ENCODE measurements around the gene TP53BP2.

TP53BP2 gene

DNA sequence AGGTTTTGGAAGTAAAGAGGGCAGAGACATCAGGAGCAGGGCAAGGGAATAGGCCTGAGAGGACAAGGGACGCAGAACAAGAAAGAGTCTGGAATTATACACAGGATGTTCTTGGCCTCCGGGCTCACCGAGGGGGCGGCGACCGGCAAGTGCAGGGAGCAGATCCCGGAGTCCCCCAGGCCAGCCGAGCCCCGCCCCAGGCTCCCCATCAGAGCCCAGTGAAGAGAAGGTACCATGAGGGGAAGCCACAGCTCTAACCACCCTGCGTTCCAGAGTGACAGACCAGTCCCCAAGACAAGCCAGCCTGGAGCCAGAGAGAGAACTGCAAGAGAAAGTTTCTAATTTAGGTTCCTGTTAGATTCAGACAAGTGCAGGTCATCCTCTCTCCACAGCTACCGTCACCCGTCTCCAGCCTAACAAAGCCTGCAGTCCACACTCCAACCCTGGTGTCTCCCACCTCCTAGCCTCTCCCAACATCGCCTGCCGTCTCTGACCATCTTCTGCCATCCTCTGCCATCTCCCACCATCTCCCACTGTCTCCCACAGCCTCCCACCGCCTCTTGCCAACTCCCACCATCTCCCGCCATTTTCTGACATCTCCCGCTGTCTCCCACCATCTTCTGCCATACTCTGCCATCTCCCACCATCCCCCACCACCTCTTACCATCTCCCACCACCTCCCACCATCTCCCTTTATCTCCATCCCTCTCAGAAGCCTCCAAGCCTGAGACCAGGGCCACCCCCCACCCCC lies 90.9 kb downstream of the TP53BP2 start:
- Histone ChIP-seq H3K4me3 (IDR thresholded peaks at IDR 0.05; ENCODE audit: insufficient read depth, low read depth, low read length) (no peak overlapping the region), H3K27me3 (ENCODE audit: insufficient read depth, low read depth) (no peaks in the 10 kb centered on the region), H3K79me2 (ENCODE audit: insufficient read depth, low read depth) (no peaks in the 10 kb centered on the region), H3K4me2 (no peak overlapping the region), H3K27ac (no peak overlapping the region), H4K20me1 (ENCODE audit: insufficient read depth) (no peaks in the 10 kb centered on the region), H3K36me3 (ENCODE audit: insufficient read depth) (no peaks in the 10 kb centered on the region), H3K4me1 (ENCODE audit: low read depth, poor library complexity, severe bottlenecking) (no peaks in the 10 kb centered on the region), H2AFZ (ENCODE audit: low read depth) (no peak overlapping the region), H3K9ac (no peak overlapping the region)
- TF ChIP-seq, protein P1, sequence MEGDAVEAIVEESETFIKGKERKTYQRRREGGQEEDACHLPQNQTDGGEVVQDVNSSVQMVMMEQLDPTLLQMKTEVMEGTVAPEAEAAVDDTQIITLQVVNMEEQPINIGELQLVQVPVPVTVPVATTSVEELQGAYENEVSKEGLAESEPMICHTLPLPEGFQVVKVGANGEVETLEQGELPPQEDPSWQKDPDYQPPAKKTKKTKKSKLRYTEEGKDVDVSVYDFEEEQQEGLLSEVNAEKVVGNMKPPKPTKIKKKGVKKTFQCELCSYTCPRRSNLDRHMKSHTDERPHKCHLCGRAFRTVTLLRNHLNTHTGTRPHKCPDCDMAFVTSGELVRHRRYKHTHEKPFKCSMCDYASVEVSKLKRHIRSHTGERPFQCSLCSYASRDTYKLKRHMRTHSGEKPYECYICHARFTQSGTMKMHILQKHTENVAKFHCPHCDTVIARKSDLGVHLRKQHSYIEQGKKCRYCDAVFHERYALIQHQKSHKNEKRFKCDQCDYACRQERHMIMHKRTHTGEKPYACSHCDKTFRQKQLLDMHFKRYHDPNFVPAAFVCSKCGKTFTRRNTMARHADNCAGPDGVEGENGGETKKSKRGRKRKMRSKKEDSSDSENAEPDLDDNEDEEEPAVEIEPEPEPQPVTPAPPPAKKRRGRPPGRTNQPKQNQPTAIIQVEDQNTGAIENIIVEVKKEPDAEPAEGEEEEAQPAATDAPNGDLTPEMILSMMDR (conservative IDR thresholded peaks at IDR 0.05; ENCODE audit: low read depth, low read length) = no peak

DNA sequence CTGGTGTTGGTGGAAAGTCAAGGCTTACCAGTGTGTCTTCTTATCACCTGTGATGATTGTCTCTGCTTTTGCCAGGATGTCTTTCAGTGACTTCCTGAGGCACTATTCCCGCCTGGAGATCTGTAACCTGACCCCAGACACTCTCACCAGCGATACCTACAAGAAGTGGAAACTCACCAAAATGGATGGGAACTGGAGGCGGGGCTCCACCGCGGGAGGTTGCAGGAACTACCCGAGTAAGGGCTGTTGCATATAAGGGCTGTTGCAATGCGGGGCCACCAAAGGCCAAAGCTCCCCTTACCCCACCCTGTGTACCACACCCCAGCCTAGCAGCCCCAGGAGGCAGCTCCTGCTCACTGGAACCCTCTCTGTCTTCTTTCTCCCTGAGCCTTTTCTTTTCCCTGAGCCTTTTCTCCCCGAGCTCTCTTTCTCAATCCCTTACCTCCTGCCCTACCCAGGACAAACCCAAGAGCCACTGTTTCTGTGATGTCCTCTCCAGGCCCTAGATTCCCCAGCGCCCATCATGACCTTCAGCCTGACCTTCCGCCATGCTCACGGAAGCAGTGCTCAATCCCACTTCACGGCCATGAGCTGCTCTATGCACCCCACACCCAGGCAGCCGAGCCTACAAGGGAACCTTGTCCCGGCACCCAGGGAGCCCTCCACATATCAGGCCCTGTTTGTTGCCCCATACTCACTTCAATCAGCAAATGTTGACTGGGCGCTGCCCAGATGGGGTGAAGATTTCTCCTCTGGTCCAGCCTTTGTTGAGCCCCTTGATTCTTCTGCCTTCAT lies 92.8 kb downstream of the TP53BP2 start:
- H3K4me3 ChIP-seq (IDR thresholded peaks at IDR 0.05; ENCODE audit: insufficient read depth, low read depth, low read length) = no peak overlapping the region
- no peak overlapping the region for H3K9ac ChIP-seq
- no peaks in the 10 kb centered on the region for H3K27me3 ChIP-seq (ENCODE audit: insufficient read depth, low read depth)
- TF ChIP-seq, protein P1 (conservative IDR thresholded peaks at IDR 0.05; ENCODE audit: low read depth, low read length) = no peak
- no peak overlapping the region for H3K27ac ChIP-seq
- H2AFZ ChIP-seq (ENCODE audit: low read depth) = no peak overlapping the region
- H3K79me2 ChIP-seq (ENCODE audit: insufficient read depth, low read depth) = no peaks in the 10 kb centered on the region
- no peaks in the 10 kb centered on the region for H4K20me1 ChIP-seq (ENCODE audit: insufficient read depth)
- H3K4me1 ChIP-seq (ENCODE audit: low read depth, poor library complexity, severe bottlenecking) = no peaks in the 10 kb centered on the region
- no peaks in the 10 kb centered on the region for H3K36me3 ChIP-seq (ENCODE audit: insufficient read depth)
- H3K4me2 ChIP-seq = no peak overlapping the region

DNA sequence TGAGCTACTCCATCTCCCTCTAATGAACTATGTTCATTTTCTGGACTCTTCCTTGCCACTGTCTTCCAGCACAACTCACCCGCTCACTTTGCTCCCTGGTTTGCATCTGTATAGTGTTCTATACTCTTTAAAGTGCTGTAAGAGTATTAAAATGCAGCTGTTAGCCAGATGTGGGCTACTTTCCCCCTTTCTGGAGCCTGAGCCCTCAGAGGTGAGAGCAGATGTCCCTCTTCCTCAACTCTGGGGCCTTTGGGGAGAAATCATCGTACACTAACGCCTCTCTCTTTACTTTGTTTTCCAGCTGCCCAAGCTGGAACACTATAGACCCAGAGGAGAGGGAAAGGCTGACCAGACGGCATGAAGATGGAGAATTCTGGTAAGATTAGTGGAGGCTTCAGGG lies 94.1 kb downstream of the TP53BP2 start:
- Histone ChIP-seq H3K27ac (no peak overlapping the region), H3K36me3 (ENCODE audit: insufficient read depth) (no peaks in the 10 kb centered on the region), H4K20me1 (ENCODE audit: insufficient read depth) (no peaks in the 10 kb centered on the region), H3K4me3 (IDR thresholded peaks at IDR 0.05; ENCODE audit: insufficient read depth, low read depth, low read length) (no peak overlapping the region), H3K4me1 (ENCODE audit: low read depth, poor library complexity, severe bottlenecking) (no peaks in the 10 kb centered on the region), H3K79me2 (ENCODE audit: insufficient read depth, low read depth) (no peaks in the 10 kb centered on the region), H3K4me2 (no peak overlapping the region), H3K9ac (no peak overlapping the region), H3K27me3 (ENCODE audit: insufficient read depth, low read depth) (no peaks in the 10 kb centered on the region), H2AFZ (ENCODE audit: low read depth) (no peak overlapping the region)
- TF ChIP-seq, protein P1 (conservative IDR thresholded peaks at IDR 0.05; ENCODE audit: low read depth, low read length) = no peak

DNA sequence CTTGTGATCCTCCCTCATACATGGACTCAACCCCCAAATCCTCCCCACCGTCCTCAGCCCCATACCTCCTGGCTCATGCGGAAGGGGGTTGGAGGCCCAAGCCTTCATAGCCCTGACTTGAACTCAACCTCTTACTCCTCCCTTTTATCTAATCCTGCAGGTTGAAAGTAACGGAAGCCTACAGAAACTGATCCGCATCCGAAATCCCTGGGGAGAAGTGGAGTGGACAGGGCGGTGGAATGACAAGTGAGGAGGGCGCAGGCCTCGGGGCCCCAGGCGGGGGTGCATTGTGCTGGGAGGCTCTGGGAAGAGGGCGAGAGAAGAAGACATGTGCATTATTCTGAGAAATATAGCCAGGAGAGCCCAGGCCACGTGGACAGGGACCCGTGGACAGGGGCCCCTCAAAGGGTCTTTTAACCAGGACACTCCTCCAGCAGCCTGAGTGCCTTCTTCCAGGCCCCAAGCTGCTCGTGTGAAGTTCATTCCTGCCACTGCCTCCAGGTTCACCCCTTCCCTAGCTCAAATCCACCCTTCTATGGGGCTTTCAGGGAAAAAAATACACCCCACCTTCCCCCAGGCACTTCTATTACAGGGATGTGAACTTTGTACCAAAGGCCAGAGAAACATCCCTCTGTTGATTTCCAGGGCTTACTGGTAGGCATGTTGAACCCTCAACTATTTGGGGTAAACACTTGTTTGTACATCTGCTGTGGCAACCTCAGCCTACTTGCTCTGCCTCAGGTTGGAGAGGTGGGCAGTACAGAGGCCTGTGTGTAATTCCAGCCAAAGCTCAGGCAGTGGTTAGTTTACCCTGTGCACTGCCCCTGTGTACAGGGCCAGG lies 94.8 kb downstream of the TP53BP2 start:
- Histone ChIP-seq H3K36me3 (ENCODE audit: insufficient read depth) (no peaks in the 10 kb centered on the region), H3K79me2 (ENCODE audit: insufficient read depth, low read depth) (no peaks in the 10 kb centered on the region), H3K27me3 (ENCODE audit: insufficient read depth, low read depth) (no peaks in the 10 kb centered on the region), H3K4me3 (IDR thresholded peaks at IDR 0.05; ENCODE audit: insufficient read depth, low read depth, low read length) (no peak overlapping the region), H3K4me2 (no peak overlapping the region), H4K20me1 (ENCODE audit: insufficient read depth) (no peaks in the 10 kb centered on the region), H3K27ac (no peak overlapping the region), H3K4me1 (ENCODE audit: low read depth, poor library complexity, severe bottlenecking) (no peaks in the 10 kb centered on the region), H2AFZ (ENCODE audit: low read depth) (no peak overlapping the region), H3K9ac (no peak overlapping the region)
- TF ChIP-seq, protein P1 (conservative IDR thresholded peaks at IDR 0.05; ENCODE audit: low read depth, low read length) = no peak

Data from KMS-11 (cell line).